GM12878 (cell line): Measurements from ENCODE around the gene RTF2. TPM values are rescaled to one million over a fixed set of nuclear protein-coding genes. Genes with fewer than 3 reads are reported as not detected.

Source experiments
- ATAC-seq: fragments of 200-7000 bp; cut with Tn5 transposase; 3 replicates; pipeline ENCODE4 v1.9.1; 2020; ENCODE audit warnings: mild to moderate bottlenecking, moderate library complexity
- BruUV-seq: library from RNA; stranded (reverse); fragments of 400-500 nt; replicated peaks from 2 replicates; lab custom pipeline; 2021; lab: Mats Ljungman, UMichigan
- CTCF ChIA-PET: fragments of 300-600 bp; sonication (Branson Sonifier 250); formaldehyde crosslinking; extraction: SDS; loops from one replicate; lab custom pipeline; 2021; ENCODE audit warnings: inconsistent platforms; lab: Yijun Ruan, JAX
- POLR2A ChIA-PET: fragments of 350-600 bp; formaldehyde crosslinking; extraction: SDS; loops from one replicate; lab custom pipeline; 2021; ENCODE audit warnings: inconsistent platforms; lab: Charles Lee
- RAD21 ChIA-PET: fragments of 300-600 bp; sonication (Branson Sonifier 250); formaldehyde crosslinking; loops from one replicate; lab custom pipeline; 2023; ENCODE audit warnings: antibody characterized with exemption; ENCODE audit not compliant: unreplicated experiment; lab: Charles Lee
- SMC1A ChIA-PET: fragments of 300-600 bp; sonication (Branson Sonifier 250); formaldehyde crosslinking; loops from one replicate; lab custom pipeline; 2023; ENCODE audit not compliant: unreplicated experiment, uncharacterized antibody; lab: Charles Lee
- DNase-seq: peaks from one replicate; pipeline ENCODE4 v3.0.0-alpha.2; 2011; ENCODE audit warnings: low read depth, low spot score
- FAIRE-seq: peaks from 3 replicates; lab custom pipeline; 2011; peaks lifted over from hg19 to GRCh38; lab: Jason Lieb, UNC
- H2AFZ ChIP-seq: 2 replicates; pipeline ENCODE4 v1.6.0; 2011; ENCODE audit warnings: low read depth, low read length, control low read depth; ENCODE audit not compliant: control insufficient read depth
- H3K27ac ChIP-seq: 2 replicates; pipeline ENCODE4 v1.5.1; 2011; ENCODE audit warnings: control low read depth; ENCODE audit not compliant: control insufficient read depth, insufficient read depth
- H3K27me3 ChIP-seq, 2 experiments: replicated peaks in 1 of 2; 2 replicates each; pipeline versions ENCODE4 v1.6.0 to v1.6.1; 2011; ENCODE audit warnings: low read length in 1 of 2; ENCODE audit not compliant: control insufficient read depth in 2 of 2, insufficient read depth in 2 of 2
- H3K36me3 ChIP-seq, 2 experiments: 2 replicates each; pipeline ENCODE4 v1.5.1; 2011; ENCODE audit warnings: low read length in 1 of 2; ENCODE audit not compliant: control insufficient read depth in 2 of 2, insufficient read depth in 2 of 2
- H3K4me1 ChIP-seq: 2 replicates; pipeline ENCODE4 v1.6.1; 2011; ENCODE audit warnings: mild to moderate bottlenecking, low read length, moderate library complexity, mixed read lengths; ENCODE audit not compliant: control insufficient read depth, insufficient read depth
- H3K4me2 ChIP-seq: 2 replicates; pipeline ENCODE4 v1.6.0; 2011; ENCODE audit warnings: control low read depth; ENCODE audit not compliant: control insufficient read depth, insufficient read depth
- H3K4me3 ChIP-seq: fragments of 200-600 bp; sonication (generic); 2 replicates; pipeline ENCODE4 v1.5.1; 2016
- H3K79me2 ChIP-seq: 2 replicates; pipeline ENCODE4 v1.6.0; 2011; ENCODE audit warnings: low read length; ENCODE audit not compliant: control insufficient read depth, insufficient read depth
- H3K9ac ChIP-seq: 2 replicates; pipeline ENCODE4 v1.8.0; 2011; ENCODE audit warnings: low read length, control low read depth, mixed read lengths; ENCODE audit not compliant: control insufficient read depth, insufficient read depth
- H3K9me3 ChIP-seq: replicated peaks from 3 replicates; pipeline ENCODE4 v1.5.1; 2011; ENCODE audit warnings: mild to moderate bottlenecking, low read length; ENCODE audit not compliant: control insufficient read depth, insufficient read depth
- H4K20me1 ChIP-seq: 2 replicates; pipeline ENCODE4 v1.6.0; 2011; ENCODE audit not compliant: control insufficient read depth, insufficient read depth
- BCL11A ChIP-seq: IDR thresholded peaks from 2 replicates; pipeline ENCODE4 v1.6.1; 2011; ENCODE audit warnings: low read depth, low read length
- BMI1 ChIP-seq: fragments of 450-650 bp; IDR thresholded peaks from 2 replicates; pipeline ENCODE4 v1.6.1; 2016; ENCODE audit warnings: mild to moderate bottlenecking, moderate library complexity, borderline replicate concordance
- CHD1 ChIP-seq: IDR thresholded peaks from 2 replicates; pipeline ENCODE4 v1.6.1; 2012; ENCODE audit warnings: low read depth, low read length, improper control_type of control experiment
- FOXM1 ChIP-seq: IDR thresholded peaks from 2 replicates; pipeline ENCODE4 v1.6.1; 2012; ENCODE audit warnings: low read depth, mild to moderate bottlenecking, inconsistent platforms, low read length, moderate library complexity
- HDAC6 ChIP-seq: fragments of 200-600 bp; sonication (generic); IDR thresholded peaks from one replicate; pipeline ENCODE4 v1.8.0; 2017; ENCODE audit warnings: antibody characterized with exemption; ENCODE audit not compliant: unreplicated experiment
- KDM1A ChIP-seq: fragments of 200-600 bp; sonication (generic); IDR thresholded peaks from 2 replicates; pipeline ENCODE4 v1.6.1; 2016; ENCODE audit warnings: borderline replicate concordance
- NFYA ChIP-seq: IDR thresholded peaks from 2 replicates; pipeline ENCODE4 v1.6.1; 2011; ENCODE audit warnings: low read depth, mild to moderate bottlenecking, low read length, improper control_type of control experiment, borderline replicate concordance
- NFYB ChIP-seq: IDR thresholded peaks from 2 replicates; pipeline ENCODE4 v1.6.1; 2011; ENCODE audit warnings: low read depth, mild to moderate bottlenecking, low read length, improper control_type of control experiment, moderate library complexity; ENCODE audit not compliant: insufficient read depth
- RBBP5 ChIP-seq: fragments of 200-600 bp; sonication (generic); conservative IDR thresholded peaks from 2 replicates; pipeline ENCODE4 v1.6.1; 2016
- RELA ChIP-seq: fragments of 450-650 bp; IDR thresholded peaks from 2 replicates; pipeline ENCODE4 v1.8.0; 2014; ENCODE audit warnings: borderline replicate concordance; ENCODE audit not compliant: partially characterized antibody
- RUNX3 ChIP-seq: IDR thresholded peaks from 2 replicates; pipeline ENCODE4 v1.6.1; 2012; ENCODE audit warnings: low read length, inconsistent platforms
- SMAD1 ChIP-seq: fragments of 450-650 bp; IDR thresholded peaks from 2 replicates; pipeline ENCODE4 v1.6.1; 2018; ENCODE audit warnings: mild to moderate bottlenecking, low read depth; ENCODE audit not compliant: partially characterized antibody
- SMARCA5 ChIP-seq: fragments of 450-650 bp; IDR thresholded peaks from 2 replicates; pipeline ENCODE4 v1.6.1; 2017; ENCODE audit warnings: mild to moderate bottlenecking
- ZBED1 ChIP-seq: IDR thresholded peaks from 2 replicates; pipeline ENCODE4 v1.6.1; 2016; ENCODE audit warnings: borderline replicate concordance
- ZNF207 ChIP-seq: fragments of 450-650 bp; IDR thresholded peaks from 2 replicates; pipeline ENCODE4 v1.6.1; 2014; ENCODE audit warnings: antibody characterized with exemption, mild to moderate bottlenecking, borderline replicate concordance
- ZNF24 ChIP-seq: fragments of 450-650 bp; IDR thresholded peaks from 2 replicates; pipeline ENCODE4 v1.6.1; 2017; ENCODE audit warnings: antibody characterized with exemption, mild to moderate bottlenecking
- ZSCAN29 ChIP-seq: fragments of 450-650 bp; IDR thresholded peaks from 2 replicates; pipeline ENCODE4 v1.6.1; 2017; ENCODE audit warnings: mild to moderate bottlenecking, moderate library complexity
- ZZZ3 ChIP-seq: IDR thresholded peaks from 2 replicates; pipeline ENCODE4 v1.6.1; 2011; ENCODE audit warnings: low read depth; ENCODE audit not compliant: control insufficient read depth, insufficient read length
- WGBS: methylation state at CpG from one replicate; pipeline ENCODE4 v1.1.6; 2016; ENCODE audit warnings: low lambda C conversion rate; ENCODE audit not compliant: insufficient replicate concordance, insufficient coverage; ENCODE audit errors: missing lambda C conversion rate; 5-methylcytosine and 5-hydroxymethylcytosine counted together
- in situ Hi-C: fragments of 300-500 bp; cut with MboI; formaldehyde crosslinking; loops from 9 replicates; pipeline ENCODE4 v1.14.3; 2018; ENCODE audit warnings: mixed read lengths
- intact Hi-C: fragments of 100-400 bp; cut with micrococcal nuclease; formaldehyde crosslinking; loops from one replicate; pipeline ENCODE4 v1.14.2; 2022; ENCODE audit not compliant: unreplicated experiment
- polyA plus RNA-seq, 11 experiments: library from polyadenylated mRNA; depleted of rRNA in 4 of 11; unstranded in 6 of 11; stranded (reverse) in 5 of 11; fragments of >200 nt; fragmentation: Nextera tagmentation in 4 of 11; fragmentation: Illumina TruSeq in 1 of 11; extraction: Ambion mirVana in 4 of 11; extraction: Trizol in 1 of 11; gene quantifications; 1 replicate in 1 of 11; 2 replicates in 10 of 11; pipeline versions ENCODE4 v1.2.1 to v1.2.3, GENCODE V29; 2011 to 2016; ENCODE audit warnings: inconsistent platforms in 2 of 11, missing spikeins in 2 of 11, low read depth in 1 of 11
- total RNA-seq, 4 experiments: library from RNA; depleted of rRNA in 3 of 4; stranded (reverse); fragments of >200 nt in 3 of 4; fragmentation: Illumina TruSeq in 1 of 4; extraction: Trizol in 1 of 4; gene quantifications; 2 replicates each; pipeline versions ENCODE4 v1.2.1 to v1.2.3, GENCODE V29; 2013 to 2021
- TF ChIP-seq, protein P1 (sequence below): fragments of 450-650 bp; IDR thresholded peaks from 2 replicates; pipeline ENCODE4 v1.6.1; 2016; ENCODE audit warnings: mild to moderate bottlenecking
- TF ChIP-seq, protein P2 (sequence below): fragments of 450-650 bp; formaldehyde crosslinking; IDR thresholded peaks from 2 replicates; pipeline ENCODE4 v1.4.0; 2020; ENCODE audit warnings: mild to moderate bottlenecking, moderate library complexity

Gene RTF2
- total and polyA plus RNA-seq, 10 of the 15 experiments (the other 5 are each of a cell fraction or from before 2014, with no cell fraction given): 66.2 to 133 (median 82.9) TPM

DNA sequence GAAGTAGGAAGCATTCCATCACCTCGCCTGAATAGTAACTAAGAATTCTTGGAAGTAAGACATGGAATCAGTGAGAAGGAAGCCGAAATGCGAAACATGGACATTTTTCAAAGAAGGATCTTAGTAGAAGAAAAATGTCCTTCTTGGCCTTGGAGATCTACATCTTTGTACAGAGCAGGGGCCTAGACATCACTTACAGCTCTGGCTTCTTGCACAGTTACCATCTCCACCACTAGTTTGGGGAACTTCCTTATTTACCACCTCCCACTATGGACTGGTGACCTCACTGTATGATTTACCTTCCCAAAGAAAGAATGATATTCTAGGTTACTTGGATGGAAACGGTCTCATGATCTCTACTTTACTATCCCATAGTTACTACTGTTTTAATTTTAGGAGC, 40.6 kb upstream of the RTF2 start:
- Histone ChIP-seq H2AFZ (no peak overlapping the region), H3K27me3 (no peaks in the 10 kb centered on the region), H3K36me3 (no peaks in the 10 kb centered on the region), H3K9me3 (no peaks in the 10 kb centered on the region), H3K4me3 (no peak overlapping the region), H4K20me1 (no peaks in the 10 kb centered on the region), H3K4me2 (no peak overlapping the region), H3K4me1 (peaks cover 12% of the 10 kb centered on the region), H3K27ac (no peak overlapping the region), H3K9ac (no peak overlapping the region), H3K79me2 (no peaks in the 10 kb centered on the region)
- WGBS: 62% methylated on average over 4 of the region's 4 CpGs
- 0 out of 3 replicates have a peak, but pooled peaks have one; percentile 26 for ATAC-seq
- intact Hi-C loops (no loop called here), in situ Hi-C loops (no loop called here)
- DNase-seq: no peak
- TF ChIP-seq ZNF207: no peak
- no peak for TF ChIP-seq RUNX3
- TF ChIP-seq KDM1A: no peak
- no peak for TF ChIP-seq FOXM1
- no peak for TF ChIP-seq CHD1
- no peak for TF ChIP-seq SMAD1
- TF ChIP-seq BMI1: no peak
- no peak for TF ChIP-seq HDAC6
- TF ChIP-seq NFYA: no peak
- no peak for TF ChIP-seq ZBED1
- TF ChIP-seq, protein P1, sequence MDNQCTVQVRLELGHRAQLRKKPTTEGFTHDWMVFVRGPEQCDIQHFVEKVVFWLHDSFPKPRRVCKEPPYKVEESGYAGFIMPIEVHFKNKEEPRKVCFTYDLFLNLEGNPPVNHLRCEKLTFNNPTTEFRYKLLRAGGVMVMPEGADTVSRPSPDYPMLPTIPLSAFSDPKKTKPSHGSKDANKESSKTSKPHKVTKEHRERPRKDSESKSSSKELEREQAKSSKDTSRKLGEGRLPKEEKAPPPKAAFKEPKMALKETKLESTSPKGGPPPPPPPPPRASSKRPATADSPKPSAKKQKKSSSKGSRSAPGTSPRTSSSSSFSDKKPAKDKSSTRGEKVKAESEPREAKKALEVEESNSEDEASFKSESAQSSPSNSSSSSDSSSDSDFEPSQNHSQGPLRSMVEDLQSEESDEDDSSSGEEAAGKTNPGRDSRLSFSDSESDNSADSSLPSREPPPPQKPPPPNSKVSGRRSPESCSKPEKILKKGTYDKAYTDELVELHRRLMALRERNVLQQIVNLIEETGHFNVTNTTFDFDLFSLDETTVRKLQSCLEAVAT: no peak
- TF ChIP-seq, protein P2, sequence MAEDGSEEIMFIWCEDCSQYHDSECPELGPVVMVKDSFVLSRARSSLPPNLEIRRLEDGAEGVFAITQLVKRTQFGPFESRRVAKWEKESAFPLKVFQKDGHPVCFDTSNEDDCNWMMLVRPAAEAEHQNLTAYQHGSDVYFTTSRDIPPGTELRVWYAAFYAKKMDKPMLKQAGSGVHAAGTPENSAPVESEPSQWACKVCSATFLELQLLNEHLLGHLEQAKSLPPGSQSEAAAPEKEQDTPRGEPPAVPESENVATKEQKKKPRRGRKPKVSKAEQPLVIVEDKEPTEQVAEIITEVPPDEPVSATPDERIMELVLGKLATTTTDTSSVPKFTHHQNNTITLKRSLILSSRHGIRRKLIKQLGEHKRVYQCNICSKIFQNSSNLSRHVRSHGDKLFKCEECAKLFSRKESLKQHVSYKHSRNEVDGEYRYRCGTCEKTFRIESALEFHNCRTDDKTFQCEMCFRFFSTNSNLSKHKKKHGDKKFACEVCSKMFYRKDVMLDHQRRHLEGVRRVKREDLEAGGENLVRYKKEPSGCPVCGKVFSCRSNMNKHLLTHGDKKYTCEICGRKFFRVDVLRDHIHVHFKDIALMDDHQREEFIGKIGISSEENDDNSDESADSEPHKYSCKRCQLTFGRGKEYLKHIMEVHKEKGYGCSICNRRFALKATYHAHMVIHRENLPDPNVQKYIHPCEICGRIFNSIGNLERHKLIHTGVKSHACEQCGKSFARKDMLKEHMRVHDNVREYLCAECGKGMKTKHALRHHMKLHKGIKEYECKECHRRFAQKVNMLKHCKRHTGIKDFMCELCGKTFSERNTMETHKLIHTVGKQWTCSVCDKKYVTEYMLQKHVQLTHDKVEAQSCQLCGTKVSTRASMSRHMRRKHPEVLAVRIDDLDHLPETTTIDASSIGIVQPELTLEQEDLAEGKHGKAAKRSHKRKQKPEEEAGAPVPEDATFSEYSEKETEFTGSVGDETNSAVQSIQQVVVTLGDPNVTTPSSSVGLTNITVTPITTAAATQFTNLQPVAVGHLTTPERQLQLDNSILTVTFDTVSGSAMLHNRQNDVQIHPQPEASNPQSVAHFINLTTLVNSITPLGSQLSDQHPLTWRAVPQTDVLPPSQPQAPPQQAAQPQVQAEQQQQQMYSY (CRISPR knock-in tag): no peak
- no peak for TF ChIP-seq NFYB
- TF ChIP-seq ZNF24: no peak
- no peak for TF ChIP-seq SMARCA5
- TF ChIP-seq ZSCAN29: no peak
- no peak for TF ChIP-seq RELA
- no peak for TF ChIP-seq BCL11A
- no peak for TF ChIP-seq RBBP5
- TF ChIP-seq ZZZ3: no peak
- RAD21 ChIA-PET: no interaction called here
- SMC1A ChIA-PET: interaction anchor here (0.7 to 2.0 kb wide), 4 partner anchors 9 to 22 kb away, joined by 3 to 6 read pairs (median 4); partner anchors contain the start of gene CASS4
- POLR2A ChIA-PET: no interaction called here
- no TSS peak for BruUV-seq
- no peak for FAIRE-seq
- CTCF ChIA-PET: interaction anchor here (1.1 to 1.3 kb wide), 2 partner anchors 12 to 89 kb away, joined by 3 read pairs; no protein-coding TSS in a partner anchor
